CD4-positive, alpha-beta T cell treated with Interleukin-4 for 1 hour (primary cell): Measurements from ENCODE around the gene NUDT16L1.

Source experiments
- DNase-seq, 2 donors: peaks; one replicate each; pipeline ENCODE4 v3.0.0-alpha.2; 2020 to 2022

The NUDT16L1 gene

DNA sequence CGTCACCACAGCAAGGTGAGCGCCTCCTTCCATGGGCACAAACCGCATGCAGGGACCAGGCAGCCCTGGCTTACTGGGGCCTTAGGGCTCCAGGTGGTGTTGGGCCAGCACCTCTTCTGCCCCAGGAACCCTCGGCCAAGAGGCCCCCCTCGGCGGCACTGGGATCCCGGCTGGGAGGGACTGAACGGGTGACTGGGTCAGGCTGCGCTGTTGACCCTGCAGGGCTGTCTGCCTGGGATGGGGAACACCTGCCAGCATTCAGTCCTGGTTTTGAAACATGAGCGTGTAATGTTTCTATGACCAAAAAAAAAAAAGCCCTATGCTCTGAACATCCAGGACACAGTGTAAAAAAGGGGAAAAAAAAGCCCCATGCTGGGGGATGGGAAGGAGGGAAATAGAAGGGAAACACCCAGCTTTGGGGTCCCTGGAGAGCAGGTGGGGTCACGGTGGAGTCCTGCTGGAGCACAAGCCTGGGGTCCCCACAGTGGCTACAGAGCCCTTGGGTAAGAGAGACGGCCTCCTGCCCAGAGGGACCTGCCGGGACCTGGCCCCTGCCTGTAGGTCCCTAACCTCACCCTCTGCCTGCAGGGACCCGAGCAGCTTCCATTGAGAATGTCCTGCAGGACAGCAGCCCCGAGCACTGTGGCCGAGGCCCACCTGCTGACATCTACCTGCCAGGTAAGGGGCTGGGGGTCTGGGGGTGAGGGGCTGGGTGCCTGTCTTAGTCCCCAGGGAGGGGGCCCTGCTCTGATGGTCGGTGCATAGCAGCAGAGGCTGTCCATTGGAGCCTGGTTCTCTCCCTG is 9.9 kb upstream of the NUDT16L1 start:
- DNase-seq = no peak

DNA sequence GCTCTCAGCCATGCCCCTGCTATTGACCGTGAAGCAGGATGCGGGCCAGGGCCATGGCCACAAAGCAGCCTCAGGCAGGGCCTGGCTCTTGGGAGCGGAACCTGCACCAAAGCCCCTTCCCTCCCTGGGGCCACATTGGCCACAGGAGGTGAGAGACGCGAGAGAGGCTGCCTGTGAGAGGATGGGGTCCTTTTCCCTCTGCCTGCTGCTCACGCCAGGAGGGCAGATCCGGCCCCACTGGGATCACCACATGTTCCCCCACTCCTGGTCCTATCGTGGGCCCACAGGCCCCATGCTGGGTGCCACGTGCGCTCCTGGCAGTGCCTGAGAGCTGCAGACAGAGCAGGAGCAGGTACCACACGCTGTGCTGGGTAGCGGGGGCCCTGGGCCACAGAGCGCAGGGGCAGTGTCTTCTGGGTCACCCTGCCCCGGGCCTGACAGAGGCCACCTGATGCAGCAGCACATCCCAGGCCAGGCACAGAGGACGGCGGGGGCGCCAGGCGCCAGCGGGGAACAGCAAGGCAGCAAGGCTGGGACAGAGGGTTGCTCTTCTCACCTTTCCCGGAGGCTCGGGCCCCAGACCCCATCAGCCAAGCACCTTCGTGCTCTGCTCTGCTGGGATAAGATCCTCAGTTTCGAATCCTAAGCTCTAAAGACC is 9.2 kb upstream of the NUDT16L1 start:
- DNase-seq = no peak

DNA sequence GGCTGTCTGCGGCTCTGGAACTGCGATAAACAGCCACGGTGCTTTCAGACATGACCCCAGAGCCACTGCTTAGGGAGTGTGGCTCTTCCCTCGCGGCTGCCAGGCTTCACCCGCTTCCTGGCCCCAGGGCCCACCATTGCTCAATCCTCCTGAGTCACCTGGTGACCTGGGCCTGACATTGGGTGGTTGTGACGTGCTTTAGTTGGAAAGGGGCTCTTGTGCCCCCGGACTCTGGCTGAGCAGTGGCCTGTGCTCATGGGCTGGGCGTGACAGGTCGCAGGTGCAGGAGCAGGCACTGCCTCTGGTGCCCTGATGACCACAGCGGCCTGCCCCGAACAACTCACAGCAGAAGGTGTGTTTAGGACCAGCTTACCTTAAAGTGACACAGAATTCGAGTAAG is 8.6 kb upstream of the NUDT16L1 start:
- DNase-seq = no peak

DNA sequence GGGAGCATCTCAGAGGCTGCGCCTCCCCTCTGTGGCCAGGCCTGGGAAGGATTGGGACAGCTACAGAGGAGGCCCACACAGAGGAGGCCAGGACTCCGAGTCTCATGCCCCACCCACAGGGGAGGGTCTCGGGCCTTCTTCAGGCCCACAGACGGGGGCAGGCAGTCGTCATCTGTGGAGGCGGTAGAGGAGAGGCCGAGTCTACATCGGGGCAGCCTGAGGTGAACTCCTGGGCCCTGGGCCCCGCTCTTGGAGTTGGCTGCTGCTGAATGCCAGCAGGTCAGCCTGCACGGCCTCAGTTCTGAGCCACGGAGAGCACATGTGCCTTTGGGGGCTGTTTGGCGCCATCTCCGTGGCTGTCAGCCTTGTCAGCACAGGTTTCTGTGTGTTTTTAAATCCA is 8.1 kb upstream of the NUDT16L1 start:
- no peak for DNase-seq

DNA sequence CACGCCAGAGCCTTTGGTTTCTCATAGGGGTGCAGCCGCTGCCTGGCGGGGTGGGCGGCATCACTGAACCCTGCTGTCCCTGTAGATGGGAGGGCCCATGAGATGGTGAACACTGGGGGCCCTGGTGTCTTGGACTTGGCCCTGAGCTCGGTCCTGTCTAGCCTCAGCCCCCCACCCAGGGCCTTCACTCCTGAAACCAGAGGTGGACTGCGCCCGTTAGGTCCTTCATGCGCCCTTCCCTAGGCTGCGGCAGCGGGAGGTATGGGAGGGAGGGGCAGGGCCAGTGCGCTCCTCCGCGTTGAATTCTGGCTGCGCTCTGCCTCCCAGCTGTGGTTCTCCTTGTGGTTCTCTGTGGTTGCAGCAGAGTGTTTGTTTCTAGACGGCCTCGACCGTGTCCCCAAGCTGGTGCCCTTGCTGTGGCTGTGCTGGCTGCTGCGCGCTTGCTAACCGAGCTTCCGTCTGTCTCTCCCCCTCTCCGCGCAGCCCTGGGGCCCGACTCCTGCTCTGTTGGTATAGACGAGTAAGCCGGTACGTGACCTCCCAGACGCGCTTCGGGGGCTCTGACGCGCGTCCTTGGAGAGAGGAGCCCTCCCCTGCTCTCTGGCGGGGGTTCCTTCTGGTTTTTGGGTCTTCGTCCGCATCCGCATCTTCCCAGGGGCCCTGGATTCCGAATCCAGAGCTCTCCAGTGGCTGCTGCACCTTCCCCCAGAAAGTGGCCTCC is 7.4 kb upstream of the NUDT16L1 start:
- DNase-seq = no peak

DNA sequence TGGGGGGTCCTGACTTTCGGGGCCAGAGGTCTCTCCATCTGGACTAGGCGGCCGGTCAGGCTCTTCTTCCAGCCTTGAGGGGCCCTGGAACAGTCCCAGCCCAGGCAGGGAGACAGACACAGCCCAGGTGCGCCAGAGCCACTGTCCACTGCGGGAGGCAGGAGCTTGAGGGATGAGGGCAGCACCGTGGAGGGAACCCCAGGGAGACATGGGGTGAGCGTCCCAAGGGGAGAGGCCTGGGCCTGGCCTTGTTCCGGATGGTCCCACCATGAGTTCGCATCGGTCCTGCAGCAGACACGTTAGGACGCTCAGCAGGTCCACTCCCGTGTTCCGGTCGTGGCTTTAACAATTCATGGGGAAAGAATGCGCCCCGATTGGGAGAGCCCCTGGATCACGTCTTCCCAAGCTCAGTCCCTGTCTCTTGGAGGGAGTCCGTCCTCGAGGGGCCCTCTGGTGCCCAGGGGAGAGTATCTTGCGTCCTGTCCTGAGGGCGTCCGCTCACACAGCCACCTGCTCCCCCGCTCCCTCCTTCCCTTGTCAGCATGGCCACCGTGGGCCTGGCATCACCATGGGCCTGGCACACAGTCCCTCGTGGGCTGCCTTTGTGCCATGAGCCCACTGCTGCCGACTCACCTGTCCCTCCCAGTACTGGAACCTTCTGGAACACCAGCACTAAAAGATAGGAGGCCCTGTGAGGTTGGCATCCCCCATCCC is 6.7 kb upstream of the NUDT16L1 start:
- no peak for DNase-seq

DNA sequence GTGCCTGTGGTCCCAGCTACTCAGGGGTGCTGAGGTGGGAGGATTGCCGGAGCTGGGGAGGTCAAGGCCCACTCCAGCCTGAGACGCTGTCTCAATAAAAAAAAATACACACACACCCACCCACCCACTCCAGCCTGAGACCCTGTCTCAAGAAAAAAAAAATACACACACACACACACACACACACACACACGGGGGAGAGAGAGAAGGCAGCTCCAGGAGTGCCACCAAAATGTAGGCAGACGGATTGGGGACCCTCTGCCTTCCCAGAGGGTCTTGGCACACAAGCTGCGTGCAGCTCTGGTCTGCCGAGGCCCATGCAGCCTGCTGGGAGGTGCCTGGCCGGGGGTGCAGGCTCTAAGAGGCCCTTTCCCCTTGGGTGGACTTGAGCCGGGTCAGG is 5.9 kb upstream of the NUDT16L1 start:
- DNase-seq = no peak

DNA sequence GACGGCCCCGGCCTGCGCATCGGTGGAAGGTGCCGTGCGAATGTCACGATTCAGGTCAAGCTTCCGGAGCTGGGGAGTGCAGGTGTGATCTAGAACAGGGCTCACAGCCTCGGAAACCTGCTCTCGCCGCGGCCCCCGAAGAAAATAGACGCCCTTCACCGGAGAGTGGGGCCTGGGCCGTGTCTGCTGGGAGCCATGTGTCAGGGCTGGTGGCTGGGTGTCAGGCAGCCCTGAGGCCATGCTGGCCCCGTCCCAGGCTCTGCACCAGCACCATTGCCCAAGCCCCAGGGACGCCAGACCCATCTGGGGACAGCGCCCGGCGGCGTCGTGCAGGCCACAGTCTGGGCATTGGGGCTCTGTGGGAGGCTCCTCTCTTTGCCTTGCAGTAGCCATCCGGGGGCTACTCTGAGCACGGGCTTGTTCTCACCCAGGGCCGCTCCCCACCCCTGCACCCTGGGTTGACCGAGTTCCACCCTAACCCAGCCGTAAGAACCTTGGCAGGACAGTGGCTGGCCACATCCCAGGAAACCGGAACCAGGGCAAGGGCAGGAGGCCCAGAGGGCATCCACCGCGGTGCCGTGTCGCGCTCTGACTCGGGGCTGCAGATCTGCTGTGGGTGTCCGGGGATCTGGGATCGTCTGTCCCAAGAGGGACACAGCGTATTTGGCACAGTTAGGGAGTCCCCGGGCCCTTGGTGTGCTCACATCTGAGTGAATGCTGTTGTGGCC is 5.3 kb upstream of the NUDT16L1 start:
- no peak for DNase-seq

DNA sequence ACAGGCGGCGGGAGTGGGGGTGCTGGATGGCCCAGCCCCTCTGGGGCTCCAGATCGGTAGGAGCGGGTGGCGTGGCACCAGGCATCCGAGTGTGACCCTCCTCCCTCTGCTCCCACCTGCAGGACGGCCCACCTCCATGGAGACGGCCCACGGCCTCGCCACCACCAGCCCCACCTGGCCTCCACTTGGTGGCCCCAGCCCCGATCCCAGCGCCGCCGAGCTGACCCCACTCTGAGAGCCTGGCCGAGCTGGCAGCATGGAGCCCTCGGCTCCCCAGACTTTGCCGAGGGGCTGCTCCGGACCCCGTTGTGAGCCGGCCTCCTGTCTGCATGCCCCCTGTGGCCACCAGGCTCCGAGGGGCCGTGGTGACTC is 4.7 kb upstream of the NUDT16L1 start:
- DNase-seq = no peak

DNA sequence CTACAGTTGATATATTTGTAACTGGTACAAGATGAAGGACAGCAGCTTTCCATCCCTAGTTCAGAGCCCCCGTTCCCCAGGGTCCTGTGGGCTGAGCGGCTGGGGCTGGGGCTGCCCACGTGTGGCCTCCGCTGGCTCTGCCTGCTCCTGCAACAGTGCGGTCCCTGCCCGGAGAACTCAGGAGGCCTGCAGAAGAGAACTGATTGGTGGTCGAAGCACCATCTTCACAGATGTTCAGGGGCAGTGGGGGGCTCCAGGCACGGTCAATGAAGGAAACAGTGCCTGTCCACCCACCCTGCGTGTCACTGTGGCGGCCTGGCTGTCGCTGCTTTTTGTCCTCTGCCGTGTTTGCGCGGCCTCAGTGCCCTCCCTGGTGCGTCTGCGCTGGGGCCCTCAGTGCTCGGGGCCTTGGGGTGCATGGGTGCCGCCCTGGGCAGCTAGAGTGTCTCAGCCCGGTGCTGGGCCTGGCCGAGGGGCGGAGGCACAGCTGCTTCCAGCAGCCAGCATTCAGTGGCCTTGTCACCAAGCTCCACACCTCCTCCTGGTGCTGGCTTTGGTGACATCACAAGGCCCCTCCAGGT is 4.2 kb upstream of the NUDT16L1 start:
- DNase-seq = no peak

DNA sequence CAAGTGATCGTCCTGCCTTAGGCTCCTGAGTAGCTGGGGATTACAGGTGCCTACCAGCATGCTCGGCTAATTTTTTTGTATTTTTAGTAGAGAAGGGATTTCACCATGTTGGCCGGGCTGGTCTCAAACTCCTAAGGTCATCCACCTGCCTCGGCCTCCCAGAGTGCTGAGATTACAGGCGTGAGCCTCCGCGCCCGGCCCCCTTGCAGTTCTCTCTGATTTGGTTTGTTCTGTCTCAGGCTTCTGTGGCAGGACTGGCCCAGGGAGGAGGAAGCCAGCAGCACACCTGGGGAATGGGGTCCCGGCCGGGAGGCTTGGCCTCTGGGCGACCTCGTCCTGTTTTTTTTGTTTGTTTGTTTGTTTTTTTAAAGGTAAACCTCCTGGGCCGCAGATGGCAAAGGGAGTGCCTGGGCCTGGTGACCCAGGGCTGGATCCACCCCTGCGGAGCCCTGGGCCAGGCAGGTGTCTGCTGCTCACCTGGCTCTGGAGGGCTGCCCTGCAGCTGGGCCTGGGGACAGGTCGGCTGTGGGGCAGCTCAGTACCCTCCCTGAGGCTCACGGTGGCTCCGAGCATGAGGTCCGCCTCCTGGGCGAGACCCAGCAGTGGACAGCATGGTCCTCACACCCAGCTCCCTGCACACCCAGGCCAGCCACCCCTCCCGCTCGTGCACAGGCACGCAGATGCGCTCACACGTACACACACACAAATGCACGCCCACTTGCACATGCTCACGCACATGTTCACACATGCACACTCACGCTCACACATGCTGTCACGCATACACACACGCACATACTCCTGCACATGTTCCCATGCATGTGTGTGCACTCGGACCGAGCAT is 3.3 kb upstream of the NUDT16L1 start:
- no peak for DNase-seq

DNA sequence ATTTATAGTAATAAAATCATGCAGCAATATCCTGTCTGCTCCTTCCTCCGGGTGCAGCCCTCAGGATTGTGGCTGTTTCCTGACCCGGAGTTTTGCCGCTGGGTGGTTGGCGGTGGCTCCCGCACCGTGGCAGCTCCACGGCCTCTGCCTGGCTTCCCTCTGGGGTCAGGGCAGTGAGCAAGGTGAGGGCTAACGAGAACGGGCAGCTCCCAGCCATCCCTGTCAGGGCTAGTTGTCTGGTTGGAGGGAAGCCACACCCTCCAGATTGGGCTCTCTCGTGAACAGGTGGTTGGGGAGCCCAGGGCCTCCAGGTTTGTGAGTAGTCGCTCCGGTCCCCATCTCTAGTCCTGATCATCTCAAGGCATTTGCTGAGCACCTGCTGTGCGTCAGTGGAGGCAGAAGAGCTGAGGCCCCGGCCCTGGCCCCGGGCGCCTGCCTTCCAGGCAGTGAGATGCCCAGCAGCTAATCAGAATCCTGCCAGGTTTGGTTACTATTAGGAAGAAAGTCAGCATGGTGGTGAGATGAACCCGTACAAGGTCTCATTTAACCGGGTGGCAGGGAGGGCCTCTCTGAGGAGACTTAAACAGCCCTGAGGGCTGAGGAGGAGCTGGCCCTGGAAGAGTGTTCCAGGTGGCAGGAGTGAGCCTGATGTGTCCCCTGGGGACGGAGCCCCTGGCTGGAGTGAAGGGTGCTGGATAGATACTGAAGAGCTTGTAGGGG is 2.3 kb upstream of the NUDT16L1 start:
- no peak for DNase-seq

DNA sequence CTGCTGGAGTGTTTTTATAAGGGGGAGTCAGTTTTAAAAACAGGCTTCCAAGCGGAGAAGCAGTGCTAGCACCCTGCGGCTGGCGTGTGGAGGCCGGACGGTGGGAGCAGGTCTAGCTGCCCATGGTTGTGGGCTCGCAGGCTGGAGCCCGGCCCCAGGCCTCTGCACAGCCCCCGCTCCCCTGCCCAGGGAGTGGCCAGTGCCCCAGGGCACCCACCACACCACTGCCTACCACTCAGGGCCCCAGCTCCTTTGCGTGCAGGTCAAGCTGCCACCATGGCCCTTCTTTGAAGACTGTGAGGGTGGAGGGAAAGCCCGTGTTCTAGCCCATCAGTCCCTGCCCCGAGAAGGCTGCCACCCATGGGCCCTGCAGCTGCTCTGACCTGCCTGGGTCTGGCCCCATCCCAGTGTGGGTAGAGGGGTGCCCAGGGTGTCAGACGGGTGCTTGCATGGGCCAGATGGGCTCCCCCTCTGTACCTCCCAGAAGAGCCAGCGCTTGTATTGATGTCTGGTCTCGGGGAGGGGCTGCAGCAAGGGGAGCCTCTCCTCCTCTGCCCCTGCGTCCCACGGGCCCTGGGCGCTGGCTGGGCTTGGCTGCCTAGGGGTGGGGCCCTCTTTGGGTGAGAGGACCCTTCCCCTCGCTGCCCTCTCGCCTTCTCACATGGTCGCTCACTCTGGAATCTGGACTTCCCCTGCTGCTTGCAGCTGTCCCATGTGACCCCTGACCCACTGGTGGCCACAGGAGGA is 1.5 kb upstream of the NUDT16L1 start:
- no peak for DNase-seq

DNA sequence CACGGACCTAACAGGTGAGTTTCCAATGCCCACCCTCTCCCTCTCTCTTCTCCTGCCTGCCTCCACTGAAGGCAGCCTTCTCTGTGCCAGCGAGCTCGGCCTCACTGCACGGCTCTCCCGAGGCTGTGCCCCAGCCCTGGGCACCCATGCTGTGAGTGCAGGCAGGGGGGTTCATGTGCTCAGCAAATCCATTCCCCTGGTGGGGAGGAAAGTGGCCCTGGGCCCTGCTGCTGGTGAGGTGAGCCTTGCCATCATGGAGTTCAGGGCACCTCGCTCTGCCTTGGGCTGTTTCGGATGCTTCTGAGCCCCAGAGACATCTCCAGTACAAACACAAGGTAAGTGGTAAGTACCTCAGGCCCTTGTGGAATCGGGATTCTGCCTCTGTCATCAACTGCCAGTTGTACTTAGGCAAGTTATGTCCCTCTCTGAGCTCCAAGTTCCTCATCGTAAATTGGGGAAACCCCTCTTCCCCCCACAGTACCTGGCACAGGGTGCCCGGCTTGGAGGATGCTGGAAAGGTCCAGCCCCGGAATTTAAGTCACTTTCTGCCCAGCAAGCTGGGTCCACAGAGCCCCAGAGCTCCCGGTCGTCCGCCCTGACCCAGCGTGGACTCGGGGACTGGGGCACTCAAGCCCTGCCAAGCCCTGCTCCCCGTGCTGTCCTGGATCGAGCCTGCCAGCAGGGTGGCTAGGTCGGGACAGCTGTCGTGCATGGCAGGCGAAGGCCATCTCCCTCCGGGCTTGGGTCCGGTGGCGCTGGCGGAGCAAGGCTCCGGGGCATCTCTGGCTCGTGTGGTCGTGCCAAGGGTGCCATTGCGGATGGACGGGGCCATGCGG is 684 bp upstream of the NUDT16L1 start:
- DNase-seq = peak in 1 of 2 donors; percentile 18

DNA sequence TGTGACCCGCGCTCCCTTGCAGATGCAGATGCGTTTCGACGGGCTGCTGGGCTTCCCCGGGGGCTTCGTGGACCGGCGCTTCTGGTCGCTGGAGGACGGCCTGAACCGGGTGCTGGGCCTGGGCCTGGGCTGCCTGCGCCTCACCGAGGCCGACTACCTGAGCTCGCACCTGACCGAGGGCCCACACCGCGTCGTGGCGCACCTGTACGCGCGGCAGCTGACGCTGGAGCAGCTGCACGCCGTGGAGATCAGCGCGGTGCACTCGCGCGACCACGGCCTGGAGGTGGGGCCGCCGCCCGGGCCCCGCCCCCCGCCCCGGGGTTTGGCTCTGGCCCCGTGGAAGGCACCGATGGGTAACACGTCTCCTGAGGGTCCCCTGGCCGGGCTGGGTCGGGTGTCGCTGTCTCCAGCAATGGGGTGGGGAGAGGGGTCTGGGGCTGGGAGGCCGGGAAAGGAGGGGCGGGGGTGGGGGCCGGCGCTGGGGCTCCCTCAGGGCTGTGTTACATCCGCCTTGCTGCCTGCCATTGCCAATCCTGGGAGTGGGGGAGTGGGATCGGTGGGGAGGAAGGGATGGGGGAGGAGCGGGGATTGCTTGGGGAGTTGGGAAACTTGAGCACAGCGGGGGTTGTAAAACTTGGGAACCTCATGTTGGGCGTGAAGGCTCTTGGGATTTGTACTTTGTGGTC is 737 bp downstream of the NUDT16L1 start:
- DNase-seq = peak; percentile 50 to 51

DNA sequence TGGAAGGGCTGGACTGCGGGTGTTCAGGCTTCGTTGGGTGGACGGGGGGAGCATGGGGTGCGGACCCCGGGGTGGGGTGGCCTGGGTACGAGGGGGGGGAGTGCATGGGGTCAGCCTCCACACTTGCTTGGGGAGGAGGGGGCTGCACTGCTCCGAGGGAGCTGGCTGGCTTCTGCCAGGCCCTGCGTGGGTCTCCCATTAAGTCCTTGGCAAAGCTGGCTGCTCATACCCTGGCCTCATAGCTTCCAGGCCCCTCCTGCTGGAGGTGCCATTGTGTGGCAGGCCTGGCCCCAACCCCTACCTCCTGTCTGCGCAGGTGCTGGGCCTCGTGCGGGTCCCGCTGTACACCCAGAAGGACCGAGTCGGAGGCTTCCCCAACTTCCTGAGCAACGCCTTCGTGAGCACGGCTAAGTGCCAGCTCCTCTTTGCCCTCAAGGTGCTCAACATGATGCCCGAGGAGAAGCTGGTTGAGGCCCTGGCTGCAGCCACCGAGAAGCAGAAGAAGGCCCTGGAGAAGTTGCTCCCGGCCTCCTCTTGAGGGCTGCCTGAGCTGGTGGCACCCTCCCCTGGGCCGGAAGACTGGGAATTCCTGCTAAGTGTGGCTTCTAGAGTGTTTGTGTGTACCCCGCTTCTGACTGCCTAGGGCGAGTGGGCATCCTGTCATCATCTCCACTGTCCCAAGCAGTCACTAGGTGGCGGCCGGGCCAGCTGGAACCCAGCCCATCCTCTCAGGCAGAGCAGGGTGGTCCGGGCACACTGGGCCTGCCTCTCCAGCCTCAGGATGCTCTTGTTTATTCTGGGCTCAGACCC is 1.5 kb downstream of the NUDT16L1 start:
- DNase-seq = no peak

DNA sequence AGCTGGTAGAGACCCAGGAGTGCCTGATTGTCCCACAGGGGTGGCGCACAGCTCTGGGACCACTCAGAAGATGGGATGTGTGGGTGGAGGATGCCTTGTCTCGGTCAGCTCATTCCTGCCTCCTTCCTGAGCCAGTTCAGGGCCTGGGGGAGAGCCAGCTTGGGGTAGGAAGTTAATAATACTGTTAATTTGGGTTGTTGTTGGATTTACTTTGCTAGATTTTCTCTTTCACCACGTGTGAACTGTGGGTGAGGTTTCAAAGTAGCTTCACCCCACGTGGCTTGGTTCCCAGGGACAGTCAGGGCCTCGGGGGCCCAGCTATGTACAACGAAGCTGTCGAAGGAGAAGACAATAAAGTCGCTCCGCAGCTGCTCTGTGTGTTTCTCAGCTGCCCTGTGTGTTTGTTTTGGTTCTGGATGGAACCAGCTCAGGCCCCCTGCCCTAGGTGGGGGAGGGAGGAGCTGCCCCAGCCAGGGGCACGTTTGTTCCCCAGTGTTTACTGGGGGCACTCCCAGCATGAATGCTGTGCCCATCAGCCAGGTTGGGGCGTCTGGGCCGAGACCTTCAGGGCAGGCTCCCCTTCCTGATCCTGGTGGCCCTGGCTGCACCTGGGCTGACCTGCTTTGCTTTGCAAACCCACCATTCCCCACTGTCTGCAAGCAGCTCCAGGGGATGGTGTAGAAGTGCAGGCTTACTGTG is 2.3 kb downstream of the NUDT16L1 start:
- no peak for DNase-seq
